HG02588 (cell line): ENCODE results near the gene MAPKBP1.
"Not testable (repeated sequence)": the region's sequence is repeated elsewhere in the genome, so short reads cannot be mapped to it uniquely, and the experiment has no call there.

Experiments
- ATAC-seq: cut with Tn5 transposase; IDR thresholded peaks from one replicate; pipeline ENCODE4 v1.9.1; 2021; ENCODE audit warnings: mild to moderate bottlenecking, moderate library complexity; ENCODE audit not compliant: unreplicated experiment

Gene MAPKBP1

GRCh38 chr15:41825572-41826535 lies 51.6 kb downstream of the MAPKBP1 start:
- ATAC-seq = no peak

- ATAC-seq = no peak
These were observed 53.1 kb downstream of the MAPKBP1 start for GRCh38 chr15:41827290-41827879.

- peak; percentile 74 for ATAC-seq
These were observed 53.9 kb downstream of the MAPKBP1 start, which contains the start of gene JMJD7 for GRCh38 chr15:41827880-41828806. Gene JMJD7, plus strand, starts transcription at chr15:41828092. Its CDS starts 33 bp downstream, at chr15:41828125.

- no peak for ATAC-seq
These were observed 54.5 kb downstream of the MAPKBP1 start for GRCh38 chr15:41828807-41829141.

- no peak for ATAC-seq
These were observed 55.8 kb downstream of the MAPKBP1 start for GRCh38 chr15:41829959-41830646.

GRCh38 chr15:41831291-41831690 lies 57.0 kb downstream of the MAPKBP1 start:
- not testable (repeated sequence) for ATAC-seq

GRCh38 chr15:41832208-41832607 lies 57.9 kb downstream of the MAPKBP1 start:
- ATAC-seq = no peak

- ATAC-seq = no peak
These were observed 58.6 kb downstream of the MAPKBP1 start for GRCh38 chr15:41832875-41833274.

- ATAC-seq = no peak
These were observed 59.8 kb downstream of the MAPKBP1 start for GRCh38 chr15:41834096-41834495.

GRCh38 chr15:41836073-41836472 lies 61.8 kb downstream of the MAPKBP1 start:
- no peak for ATAC-seq

GRCh38 chr15:41836713-41837454 lies 62.6 kb downstream of the MAPKBP1 start:
- no peak for ATAC-seq

GRCh38 chr15:41838400-41838897 lies 64.2 kb downstream of the MAPKBP1 start, which contains the start of gene PLA2G4B:
Gene PLA2G4B, plus strand, starts transcription at chr15:41838847. Its CDS starts 67 bp downstream, at chr15:41838914.
- no peak for ATAC-seq

- no peak for ATAC-seq
These were observed 65.7 kb downstream of the MAPKBP1 start for GRCh38 chr15:41839781-41840491.

GRCh38 chr15:41840673-41841072 lies 66.4 kb downstream of the MAPKBP1 start:
- no peak for ATAC-seq

- no peak for ATAC-seq
These were observed 66.8 kb downstream of the MAPKBP1 start for GRCh38 chr15:41841131-41841530.

- ATAC-seq = no peak
These were observed 67.9 kb downstream of the MAPKBP1 start for GRCh38 chr15:41842229-41842628.

- no peak for ATAC-seq
These were observed 69.3 kb downstream of the MAPKBP1 start for GRCh38 chr15:41843571-41843970.

GRCh38 chr15:41844814-41845213 lies 70.5 kb downstream of the MAPKBP1 start:
- ATAC-seq = no peak

- ATAC-seq = no peak
These were observed 72.9 kb downstream of the MAPKBP1 start for GRCh38 chr15:41847206-41847605.
